ENCODE results near the gene GNG14.
"Not testable (repeated sequence)": the region's sequence is repeated elsewhere in the genome, so short reads cannot be mapped to it uniquely, and the experiment has no call there.

GNG14 gene

DNA sequence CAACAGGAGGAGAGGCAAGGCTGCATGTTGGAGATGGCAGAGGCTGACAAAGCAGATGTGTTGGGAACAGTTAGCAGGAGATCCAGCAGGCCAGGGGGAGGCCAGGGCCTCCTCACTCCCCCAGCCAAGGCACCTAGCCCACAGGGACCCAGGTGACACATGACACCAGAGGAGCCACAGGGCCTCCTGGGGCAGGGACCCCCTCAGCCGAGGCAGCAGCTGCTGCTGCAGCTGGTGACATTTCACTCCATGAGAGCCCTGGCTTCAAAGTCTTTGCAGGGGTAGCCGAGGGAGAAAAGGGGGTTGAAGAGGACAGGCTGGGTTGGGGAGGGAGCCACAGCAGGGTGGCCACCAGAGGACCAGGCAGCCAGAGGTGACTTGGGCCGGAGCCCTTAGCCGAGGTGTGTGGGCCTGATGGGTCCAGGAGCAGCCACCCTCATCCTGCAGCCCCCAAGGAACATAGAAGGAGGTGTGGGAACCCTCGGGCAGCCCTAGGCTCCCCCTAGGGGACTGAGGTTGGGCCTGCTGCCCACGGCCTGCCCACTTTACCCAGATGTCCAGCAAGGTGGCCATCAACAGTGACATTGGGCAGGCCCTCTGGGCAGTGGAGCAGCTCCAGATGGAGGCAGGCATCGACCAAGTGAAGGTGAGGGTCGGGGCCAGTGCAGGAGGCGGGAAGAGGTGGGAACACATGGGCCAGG, at the start of gene GNG14:
Gene GNG14 (plus strand): TSS at position 503 of the 701 bp plus-strand sequence. CDS start 51 bp downstream, at position 554.
- DNase-seq, result no peak

DNA sequence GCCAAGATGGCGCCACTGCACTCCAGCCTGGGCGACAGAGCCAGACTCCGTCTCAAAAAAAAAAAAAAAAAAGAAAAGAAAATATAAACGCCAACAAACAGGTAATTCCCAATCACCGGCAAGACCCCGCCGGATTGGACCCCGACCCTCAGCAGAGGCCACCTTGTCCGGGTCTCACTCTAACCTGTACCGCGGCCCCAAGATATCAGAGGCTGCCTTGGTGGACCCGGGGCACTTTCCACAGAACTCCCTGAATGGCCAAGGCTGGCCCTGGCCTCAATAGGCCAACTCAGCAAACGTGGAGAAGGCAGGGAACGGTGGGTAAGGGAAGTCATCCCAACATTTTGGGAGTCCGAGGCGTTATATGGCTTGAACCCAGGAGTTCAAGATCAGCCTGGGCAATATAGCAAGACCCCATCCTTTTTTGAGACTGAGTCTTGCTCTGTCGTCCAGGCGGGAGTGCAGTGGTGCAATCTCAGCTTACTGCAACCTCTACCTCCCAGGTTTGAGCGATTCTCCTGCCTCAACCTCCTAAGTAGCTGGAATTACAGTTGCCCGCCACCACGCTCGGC, 49.1 kb upstream of the GNG14 start:
- no peak for DNase-seq

DNA sequence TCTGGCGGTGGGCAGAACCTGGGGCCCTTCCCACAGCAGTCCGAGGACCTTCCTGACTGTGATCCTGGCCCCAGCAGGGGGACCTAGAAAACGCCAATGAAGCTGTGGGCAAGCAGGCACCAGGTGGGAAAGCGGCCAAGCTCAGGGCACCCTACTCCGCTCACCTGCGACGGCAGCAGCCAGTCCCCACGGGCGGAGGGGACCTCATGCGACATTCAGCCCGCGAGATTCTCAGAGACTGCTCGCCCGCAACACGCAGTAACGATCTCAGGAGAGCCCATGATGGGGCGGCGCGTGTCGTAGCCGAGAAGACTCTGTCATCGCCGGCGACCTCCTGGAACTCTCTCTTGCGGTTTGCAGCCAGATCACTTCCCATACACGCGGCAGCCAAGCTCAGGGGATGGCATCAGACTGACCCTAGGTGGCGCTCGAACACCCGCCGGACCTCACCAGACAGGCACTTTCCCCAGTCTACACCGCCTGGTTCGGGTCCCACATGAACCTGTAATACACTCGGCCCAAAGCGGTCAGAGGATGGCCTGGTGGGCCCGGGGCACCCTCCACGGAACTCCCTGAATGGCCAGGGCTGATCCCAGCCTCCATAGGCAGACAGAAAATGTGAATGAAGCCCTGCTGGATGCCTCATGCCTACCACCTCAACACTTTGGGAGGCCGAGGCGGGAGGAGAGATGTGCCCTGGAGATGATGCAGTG, 47.7 kb upstream of the GNG14 start:
- peak; percentile 91 for DNase-seq

DNA sequence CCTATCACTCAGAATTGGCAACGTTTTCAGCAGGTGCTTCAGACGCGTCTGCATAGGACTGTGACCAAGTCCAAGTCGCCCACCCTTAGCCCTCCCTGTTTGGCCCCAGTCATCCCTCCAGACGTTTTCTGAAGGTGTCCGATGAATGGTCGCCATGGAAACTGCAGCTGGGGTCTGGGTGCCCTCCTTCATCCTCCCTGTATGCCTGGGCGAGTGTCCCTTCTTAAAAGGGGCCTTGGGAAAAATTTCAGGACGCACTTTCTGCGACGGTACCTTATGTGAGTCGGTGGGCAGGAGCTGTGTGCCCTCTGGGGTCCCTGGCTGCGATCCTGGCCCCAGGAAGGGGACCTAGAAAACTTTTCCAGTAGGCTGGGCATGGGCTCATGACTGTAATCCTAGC, 46.3 kb upstream of the GNG14 start:
- DNase-seq, result no peak

DNA sequence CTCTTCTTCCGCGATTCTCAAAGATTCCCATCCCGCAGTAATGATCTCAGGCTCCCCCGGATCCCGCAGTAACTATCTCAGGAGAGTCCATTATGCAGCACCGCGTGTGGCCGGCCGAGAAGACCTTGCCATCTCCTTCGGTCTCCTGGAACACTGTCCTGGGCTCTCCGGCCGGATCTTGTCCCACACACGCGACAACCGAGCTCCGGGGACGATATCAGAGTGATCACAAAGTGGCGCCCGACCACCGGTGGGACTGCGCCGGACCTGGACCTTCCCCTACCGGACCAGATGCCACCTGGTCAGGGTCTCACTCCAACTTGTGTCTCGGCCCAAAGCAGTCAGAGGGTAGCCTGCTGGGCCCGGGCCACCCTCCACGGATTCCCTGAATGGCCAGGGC, 45.3 kb upstream of the GNG14 start:
- no peak for DNase-seq

DNA sequence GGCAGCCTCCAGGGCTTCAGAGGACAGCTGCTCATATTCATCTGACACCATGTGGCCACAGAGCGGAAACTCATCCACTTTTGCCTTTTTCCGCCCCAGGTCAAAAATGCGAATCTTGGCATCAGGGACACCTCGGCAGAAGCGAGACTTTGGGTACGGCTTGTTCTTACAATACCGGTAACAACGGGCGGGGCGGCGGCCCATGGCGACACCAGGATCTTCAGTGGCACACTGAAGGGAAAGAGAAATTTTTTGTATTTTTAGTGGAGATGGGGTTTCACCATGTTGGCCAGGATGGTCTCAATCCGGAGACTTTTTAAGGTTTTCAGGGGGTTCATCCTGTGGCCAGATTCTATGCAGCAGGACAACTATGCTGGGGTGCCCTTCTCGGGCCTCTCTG, 44.1 kb upstream of the GNG14 start:
- DNase-seq, result not testable (repeated sequence)

DNA sequence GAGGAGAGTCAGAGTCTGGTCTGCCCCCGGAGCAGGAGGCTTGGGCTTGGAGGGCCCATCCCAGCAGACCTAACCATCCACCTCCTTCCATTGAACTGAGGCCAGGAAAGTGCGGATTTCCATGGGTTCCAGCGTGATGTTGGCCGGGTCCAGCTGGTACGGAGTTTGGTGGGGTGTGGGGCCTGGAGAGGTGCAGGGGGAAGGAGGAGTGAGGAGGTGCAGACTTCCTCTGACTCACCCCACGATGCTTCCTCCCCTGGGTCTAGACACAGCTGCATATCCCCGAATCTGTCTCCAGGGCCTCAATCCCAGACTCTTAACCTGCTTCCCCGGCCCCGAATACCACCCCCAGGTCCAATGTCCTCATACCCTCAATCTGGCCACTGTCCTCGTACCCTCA, 41.2 kb upstream of the GNG14 start:
- no peak for DNase-seq

DNA sequence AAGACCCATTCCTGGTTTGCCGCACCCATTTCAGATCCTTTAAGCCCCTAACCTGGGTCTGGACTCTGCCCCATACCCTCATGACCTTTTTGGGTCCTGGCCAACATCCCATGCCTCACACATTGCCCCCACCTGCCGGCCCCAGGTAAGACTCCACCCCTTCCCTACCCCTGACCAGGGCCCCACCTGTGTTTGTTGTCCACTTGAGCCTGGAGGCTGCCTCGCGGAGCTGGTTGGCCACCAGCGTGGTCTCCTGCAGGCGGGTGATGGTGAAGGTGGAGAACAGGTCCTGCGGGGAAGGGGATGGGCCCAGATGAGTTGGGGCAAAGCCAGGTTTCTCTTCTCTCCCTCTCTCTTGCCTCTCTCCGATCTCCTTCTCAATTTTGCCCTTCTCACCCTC, 40.8 kb upstream of the GNG14 start:
- DNase-seq, result no peak

DNA sequence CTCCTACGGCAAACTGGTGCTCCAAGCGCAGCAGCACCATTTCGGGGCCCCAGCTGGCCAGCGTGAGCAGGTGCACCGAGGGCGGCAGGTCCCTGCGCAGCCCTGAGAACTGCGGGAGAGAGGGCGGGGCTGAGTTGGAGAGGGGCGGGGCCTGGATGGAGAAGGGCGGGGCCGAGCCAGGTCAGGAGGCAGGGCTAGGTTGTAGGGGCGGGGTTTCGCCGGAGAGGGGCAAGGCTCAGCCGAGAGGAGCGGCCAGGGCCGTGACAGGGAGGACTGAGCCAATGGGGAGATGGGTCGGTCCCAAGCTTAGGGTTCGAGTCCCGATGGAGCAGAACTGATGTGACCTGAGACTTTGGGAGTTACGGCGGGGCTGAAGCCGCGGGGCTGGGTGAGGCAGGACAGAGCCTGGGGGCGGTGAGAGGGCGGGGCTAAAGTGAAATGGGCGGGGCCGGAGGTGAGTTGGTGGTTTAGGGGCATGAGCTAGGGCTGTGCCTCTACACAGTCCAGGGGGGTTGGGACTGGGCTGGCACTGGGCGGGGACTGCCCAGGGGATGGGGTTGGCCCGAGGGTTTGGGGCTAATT, 40.2 kb upstream of the GNG14 start:
- DNase-seq, result no peak

DNA sequence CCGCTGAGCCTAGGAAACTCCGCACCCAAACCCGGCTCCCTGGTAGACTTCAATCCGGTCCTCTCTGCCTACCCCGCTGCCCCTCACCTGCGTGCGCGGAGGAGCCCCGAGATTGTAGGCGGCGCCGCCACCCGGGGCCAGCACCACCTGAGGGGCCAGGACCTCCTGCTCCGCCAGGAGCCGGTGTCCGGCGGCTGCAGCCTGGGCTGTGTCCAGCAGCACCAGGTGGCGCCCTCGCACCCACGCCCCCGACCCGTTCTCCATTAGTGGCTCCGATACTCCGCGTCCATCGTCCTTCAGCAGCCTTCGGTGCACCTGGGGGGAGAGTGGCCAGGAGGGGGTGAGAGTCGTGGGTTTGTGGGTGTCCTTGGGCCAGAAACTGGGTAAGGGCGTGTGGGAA, 39.7 kb upstream of the GNG14 start:
- DNase-seq, result no peak

DNA sequence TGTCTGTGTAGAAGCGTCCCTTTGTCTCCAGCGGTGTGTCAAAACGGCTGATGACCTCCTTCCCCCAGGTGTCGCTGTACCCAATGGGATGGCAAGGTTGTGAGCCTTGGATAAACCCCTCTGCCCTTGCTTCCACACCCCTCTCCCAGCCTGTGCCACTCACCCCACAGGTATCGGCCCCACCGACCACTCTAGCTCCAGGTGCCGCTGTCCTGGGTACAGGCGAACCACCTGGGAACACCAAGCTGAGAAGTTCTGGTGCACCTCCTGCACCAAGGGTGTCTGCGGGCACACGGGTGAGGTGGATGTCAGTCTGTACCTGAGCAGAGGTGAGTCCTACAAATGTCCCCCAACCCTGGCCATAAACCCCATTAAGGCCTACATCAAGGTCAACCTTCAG, 37.9 kb upstream of the GNG14 start:
- no peak for DNase-seq

DNA sequence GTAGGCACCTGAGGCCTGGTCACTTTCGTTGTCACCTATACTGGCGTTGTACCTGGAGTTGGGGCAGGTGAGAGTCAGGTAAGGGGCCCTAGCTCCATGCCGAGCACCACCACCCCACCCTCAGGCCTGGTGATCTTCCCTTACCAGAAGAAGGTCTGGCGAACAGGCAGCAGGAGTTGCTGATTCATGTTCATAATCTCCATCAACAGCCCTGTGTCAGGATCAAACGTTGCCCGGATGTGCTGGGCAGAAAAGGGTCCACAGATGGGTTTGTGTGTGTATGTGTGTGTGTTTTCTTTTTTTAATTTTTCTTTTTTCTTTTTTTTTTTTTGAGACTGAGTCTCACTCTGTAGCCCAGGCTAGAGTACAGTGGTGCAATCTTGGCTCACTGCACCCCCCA, 35.6 kb upstream of the GNG14 start:
- DNase-seq, result no peak

DNA sequence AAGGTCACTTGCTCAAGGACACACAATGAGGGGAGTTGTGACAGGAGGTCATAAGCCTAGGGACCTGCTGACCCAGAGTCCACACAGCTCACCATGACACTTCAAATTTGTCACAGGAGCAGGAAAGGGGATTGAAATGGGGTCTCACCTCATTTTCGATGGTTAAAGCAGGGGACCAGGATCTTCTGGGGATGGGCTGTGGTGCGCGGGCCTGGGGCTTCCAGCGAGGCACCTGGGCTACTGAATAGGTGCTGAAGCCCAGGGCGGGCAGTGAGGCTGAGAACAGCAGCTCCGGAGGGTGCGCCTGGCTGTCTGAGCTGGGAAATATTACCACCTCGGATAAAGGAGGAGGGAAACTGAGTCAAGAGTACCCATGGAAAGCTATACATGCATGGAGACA, 32.3 kb upstream of the GNG14 start:
- no peak for DNase-seq

DNA sequence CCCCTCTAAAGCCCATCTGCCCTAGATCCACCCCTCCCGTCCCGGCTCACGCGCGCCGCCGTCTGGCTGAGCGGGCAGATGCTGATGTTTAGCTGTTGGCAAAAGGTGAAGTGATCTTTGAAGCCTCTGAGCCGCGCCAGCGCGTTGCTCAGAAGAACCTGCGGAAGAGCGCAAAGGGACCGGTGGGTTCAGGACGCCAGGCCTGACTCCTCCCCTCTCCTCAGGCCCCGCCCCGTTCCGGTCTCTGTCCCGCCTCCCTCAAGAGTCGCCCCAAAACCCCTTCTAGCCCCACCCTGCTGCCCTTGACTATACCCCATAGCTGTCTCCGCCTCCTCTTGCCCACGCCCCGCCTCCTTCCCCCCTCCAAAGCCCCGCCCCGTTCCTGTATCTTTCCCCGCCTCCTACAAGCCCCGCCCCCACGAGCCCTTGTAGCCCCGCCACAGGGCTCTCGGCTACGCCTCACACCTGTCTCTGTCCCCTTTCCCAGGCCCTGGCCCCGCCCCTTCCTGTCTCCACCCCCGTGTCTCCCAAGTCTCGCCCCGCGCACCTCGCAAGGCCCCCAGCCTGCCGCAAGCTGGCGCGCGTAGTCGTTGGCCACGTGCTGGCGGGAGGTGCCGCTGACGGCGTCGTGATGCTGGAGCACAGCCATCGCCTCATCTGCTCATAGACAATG, 30.8 kb upstream of the GNG14 start:
- no peak for DNase-seq

DNA sequence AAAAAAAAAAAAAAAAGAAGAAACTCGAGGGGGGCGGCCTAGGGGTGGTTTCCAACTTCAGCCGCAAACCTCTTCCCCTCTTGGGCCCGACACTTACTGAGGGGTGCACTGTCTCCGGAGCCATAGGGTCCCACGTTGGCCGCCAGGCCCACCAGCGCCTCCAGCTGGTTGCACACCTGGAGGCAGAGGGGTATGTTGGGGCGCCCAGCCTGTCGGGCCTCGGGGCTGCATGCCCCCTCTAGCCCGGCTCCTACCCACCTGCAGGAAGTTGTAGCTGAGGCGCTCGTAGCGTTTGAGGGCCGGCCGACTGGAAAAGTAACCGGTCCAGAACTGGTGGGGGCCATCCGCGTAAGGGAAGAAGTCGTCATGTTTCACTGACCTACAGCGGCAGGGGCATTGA, 29.8 kb upstream of the GNG14 start:
- no peak for DNase-seq

DNA sequence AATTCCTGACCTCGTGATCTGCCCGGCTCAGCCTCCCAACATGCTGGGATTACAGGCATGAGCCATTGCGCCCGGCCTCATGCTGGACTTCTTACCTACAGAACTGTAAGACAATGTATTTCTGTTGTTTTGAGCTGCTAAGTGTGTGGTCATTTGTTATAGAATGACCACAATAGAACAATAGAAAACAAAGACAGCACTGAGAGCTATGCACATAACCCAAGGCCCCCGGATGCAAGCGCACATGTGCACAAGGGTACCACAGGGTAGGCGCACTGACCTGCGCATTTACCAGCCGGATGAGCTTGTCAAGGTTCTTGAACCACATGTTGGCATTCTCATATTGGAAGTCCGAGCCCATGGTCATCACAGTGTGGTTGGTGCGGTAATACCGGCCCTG, 26.8 kb upstream of the GNG14 start:
- no peak for DNase-seq

DNA sequence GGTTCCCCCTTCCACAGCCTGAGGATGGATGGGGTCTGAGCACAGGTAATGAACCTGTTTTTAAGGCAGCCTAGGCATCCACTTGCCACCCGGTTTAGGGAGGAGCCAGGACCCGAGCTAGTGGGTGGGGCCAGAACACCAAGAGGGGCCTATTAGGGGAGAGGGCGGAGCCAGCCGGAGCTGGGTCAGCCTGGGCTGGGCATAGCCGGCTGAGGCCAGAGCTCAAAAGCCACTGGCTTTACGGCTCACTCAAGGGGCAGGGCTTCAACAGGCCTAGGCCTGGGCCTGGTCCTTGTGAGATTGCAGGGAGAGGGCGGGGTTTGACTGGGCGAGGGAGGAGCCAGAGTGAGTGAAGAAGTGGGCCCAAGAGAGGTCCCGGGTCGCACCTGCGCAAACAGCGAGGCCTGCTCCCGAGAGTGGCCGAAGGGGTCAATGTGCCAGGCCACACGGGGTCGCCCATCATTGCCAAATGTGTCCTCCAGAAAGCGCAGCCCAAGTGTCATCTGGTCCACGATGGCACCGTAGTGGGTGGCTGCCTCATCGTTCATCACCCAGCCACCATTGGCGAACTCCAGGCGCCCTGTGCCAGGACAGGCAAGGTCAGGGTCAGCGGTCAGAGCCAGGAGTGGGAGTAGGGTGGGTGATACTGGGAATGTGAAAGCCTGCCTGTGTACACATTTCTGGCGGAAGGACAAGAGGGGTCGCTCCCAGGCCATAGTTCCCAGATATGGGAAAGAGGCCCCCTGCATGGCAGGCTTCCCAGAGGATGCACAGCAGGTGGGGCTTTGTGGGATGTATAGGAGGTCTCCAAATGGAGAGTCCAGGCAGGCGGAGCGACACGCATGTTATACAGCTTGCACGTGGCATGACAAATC, 23.2 kb upstream of the GNG14 start:
- no peak for DNase-seq

DNA sequence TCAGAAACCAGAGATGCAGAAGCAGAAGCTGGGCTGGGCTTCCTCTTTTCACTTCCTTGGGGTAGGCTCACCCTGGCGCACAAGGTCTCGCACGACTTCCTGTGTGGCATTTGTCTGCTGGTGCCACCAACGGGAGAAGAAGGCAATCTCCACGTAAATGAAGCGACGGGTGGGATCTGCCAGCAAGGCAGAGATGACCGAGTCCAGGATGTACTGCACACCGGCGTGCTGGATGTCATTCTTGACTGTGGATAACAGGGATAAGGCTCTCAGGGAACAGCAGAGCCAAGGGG, 22.6 kb upstream of the GNG14 start:
- DNase-seq, result no peak

DNA sequence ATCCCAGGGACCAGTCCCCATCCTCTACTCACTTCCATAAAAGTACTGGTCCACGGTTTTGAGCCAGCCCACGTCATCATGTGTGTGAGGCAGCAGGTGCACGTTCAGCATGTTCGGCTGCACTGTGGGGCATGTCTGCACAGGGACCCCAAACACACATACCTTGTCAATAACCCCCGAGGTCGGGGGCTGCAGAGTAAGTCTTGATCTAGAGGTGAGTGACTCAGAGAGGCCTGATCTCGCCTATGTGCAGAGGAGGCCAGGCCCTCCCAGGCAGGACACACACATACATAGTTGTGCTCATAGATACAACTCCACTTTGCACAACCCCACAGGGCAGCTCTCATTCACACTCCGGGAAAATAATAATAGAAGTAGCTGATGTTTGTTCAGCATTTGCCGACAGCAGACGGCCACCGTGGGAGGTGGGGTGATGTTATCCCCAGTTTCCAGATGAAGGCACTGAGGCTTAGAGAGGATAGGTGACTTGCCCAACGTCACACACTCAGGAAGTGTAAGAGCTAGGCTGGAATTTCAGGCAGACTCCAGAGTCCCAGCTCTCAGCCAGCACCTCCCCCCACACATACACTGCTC, 22.0 kb upstream of the GNG14 start:
- no peak for DNase-seq

DNA sequence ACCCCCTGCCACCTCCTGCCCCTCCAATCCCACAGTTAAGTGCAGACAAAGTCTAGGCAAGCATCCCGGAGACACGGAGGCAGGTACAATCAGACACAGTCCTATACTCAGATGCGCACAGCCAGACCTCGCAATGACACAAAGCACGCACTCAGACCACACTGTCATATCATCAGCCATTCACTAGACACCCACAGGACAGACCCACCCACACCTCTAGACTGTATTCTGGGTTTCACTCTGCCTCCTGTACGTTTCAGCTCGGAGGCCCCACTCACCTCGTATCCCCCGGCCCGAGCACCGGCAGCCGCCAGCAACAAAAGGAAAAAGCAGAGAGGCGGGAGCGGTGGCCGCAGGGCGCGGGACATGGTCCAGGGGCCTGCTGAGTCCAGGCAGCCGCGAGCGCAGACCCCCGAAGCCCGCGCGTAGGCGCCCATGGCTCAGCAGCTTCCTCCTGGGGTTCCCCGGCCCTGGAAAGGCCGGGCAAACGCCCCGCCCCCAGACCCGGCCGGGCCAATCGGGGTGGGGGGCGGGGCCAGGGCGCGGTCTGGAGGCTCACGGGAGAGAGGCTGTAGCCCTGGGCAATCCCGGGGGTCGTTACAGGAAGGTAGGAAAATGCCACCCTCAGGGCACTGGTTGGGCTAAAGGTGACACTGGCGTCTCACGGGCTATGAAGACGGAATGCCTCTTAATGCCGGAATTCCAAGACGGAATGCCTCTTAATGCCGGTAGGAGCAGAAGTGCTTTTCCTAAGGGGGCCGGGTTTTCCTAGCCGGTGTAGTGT, 21.3 kb upstream of the GNG14 start, which contains the start of the genes MAN2B1 and WDR83:
Gene MAN2B1 (minus strand): TSS at position 478 of the 784 bp plus-strand sequence. CDS start 41 bp downstream, at position 437.
Gene WDR83 (plus strand): TSS at position 543 of the 784 bp plus-strand sequence. CDS start 2,984 bp downstream, outside the sequence.
- DNase-seq, result peak; percentile 60

DNA sequence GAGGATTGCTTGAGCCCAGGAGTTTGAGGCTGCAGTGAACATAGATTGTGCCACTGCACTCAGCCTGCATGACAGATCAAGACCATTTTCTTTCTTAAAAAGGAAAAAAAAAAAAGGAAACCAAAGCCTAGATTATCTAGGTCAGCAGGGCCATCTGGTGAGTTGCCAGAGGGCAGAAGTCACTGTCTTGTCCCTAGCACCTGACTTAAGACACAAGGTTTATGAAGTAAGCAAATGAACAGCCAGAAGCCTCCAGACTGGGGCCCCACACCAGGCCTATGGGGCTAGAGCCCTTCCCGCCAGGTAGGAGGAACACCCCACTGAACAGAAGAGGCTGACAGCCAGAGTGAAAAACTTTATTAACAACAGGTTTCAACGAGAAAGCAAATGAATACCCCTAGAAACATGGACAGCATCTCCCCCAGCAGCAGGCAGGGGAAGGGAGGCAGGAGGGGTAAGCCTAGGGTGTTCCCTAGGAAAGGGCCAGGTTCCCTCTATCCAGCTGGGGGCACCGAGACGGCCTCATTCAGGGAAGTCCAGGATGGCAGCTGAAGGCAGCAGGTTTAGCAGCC, 20.0 kb upstream of the GNG14 start:
- no peak for DNase-seq

Data from DMS79 treated with DMSO at 0.1 percent for 48 hours (cell line).